Keratinocyte (primary cell): ENCODE data around the gene EPB41L2. TPM values are rescaled to one million over a fixed set of nuclear protein-coding genes. Genes with fewer than 3 reads are reported as not detected.

ENCODE experiments used
- DNase-seq: peaks from one replicate; pipeline ENCODE4 v3.0.0-alpha.2; 2011; ENCODE audit warnings: low read depth, missing footprints, low spot score
- FAIRE-seq: peaks from 2 replicates; lab custom pipeline; 2011; peaks lifted over from hg19 to GRCh38; lab: Jason Lieb, UNC
- H2AFZ ChIP-seq: 2 replicates; pipeline ENCODE4 v1.6.0; 2012; ENCODE audit warnings: low read length, control low read depth, inconsistent platforms; ENCODE audit not compliant: control insufficient read depth
- H3K27ac ChIP-seq: 2 replicates; pipeline ENCODE4 v1.5.1; 2011; ENCODE audit warnings: low read length; ENCODE audit not compliant: control insufficient read depth, insufficient read depth
- H3K27me3 ChIP-seq: 3 replicates; pipeline ENCODE4 v1.6.0; 2011; ENCODE audit warnings: low read length; ENCODE audit not compliant: control insufficient read depth, insufficient read depth; ENCODE audit errors: extremely low read depth
- H3K36me3 ChIP-seq, 2 experiments: 2 replicates in 1 of 2; 3 replicates in 1 of 2; pipeline ENCODE4 v1.5.1; 2011; ENCODE audit warnings: low read length in 2 of 2, mild to moderate bottlenecking in 1 of 2; ENCODE audit not compliant: control insufficient read depth in 2 of 2, insufficient read depth in 2 of 2; ENCODE audit errors: extremely low read depth in 1 of 2
- H3K4me1 ChIP-seq: 3 replicates; pipeline ENCODE4 v1.5.1; 2011; ENCODE audit warnings: low read length; ENCODE audit not compliant: control insufficient read depth, insufficient read depth; ENCODE audit errors: extremely low read depth
- H3K4me2 ChIP-seq: 3 replicates; pipeline ENCODE4 v1.6.0; 2011; ENCODE audit warnings: low read depth, low read length; ENCODE audit not compliant: control insufficient read depth, insufficient read depth; ENCODE audit errors: extremely low read depth
- H3K4me3 ChIP-seq, 3 experiments: fragments of 200-600 bp in 1 of 3; sonication (generic) in 1 of 3; 2 replicates in 2 of 3; 3 replicates in 1 of 3; pipeline ENCODE4 v1.5.1; 2011 to 2016; ENCODE audit warnings: low read length in 3 of 3, mild to moderate bottlenecking in 3 of 3, control low read depth in 2 of 3, inconsistent platforms in 1 of 3, low read depth in 1 of 3, mixed read lengths in 1 of 3, mixed run types in 1 of 3, moderate library complexity in 1 of 3; ENCODE audit not compliant: control insufficient read depth in 2 of 3, insufficient read depth in 2 of 3; ENCODE audit errors: extremely low read depth in 1 of 3
- H3K79me2 ChIP-seq: 2 replicates; pipeline ENCODE4 v1.6.0; 2012; ENCODE audit warnings: low read length; ENCODE audit not compliant: control insufficient read depth, insufficient read depth
- H3K9ac ChIP-seq: 3 replicates; pipeline ENCODE4 v1.6.0; 2011; ENCODE audit warnings: low read length; ENCODE audit not compliant: control insufficient read depth, insufficient read depth; ENCODE audit errors: extremely low read depth
- H3K9me1 ChIP-seq: 3 replicates; pipeline ENCODE4 v1.6.0; 2011; ENCODE audit warnings: low read length; ENCODE audit not compliant: control insufficient read depth, insufficient read depth; ENCODE audit errors: extremely low read depth
- H3K9me3 ChIP-seq: 2 replicates; pipeline ENCODE4 v1.5.1; 2012; ENCODE audit warnings: low read depth, low read length; ENCODE audit not compliant: control insufficient read depth
- H4K20me1 ChIP-seq: 3 replicates; pipeline ENCODE4 v1.6.0; 2011; ENCODE audit warnings: low read length; ENCODE audit not compliant: control insufficient read depth, insufficient read depth; ENCODE audit errors: extremely low read depth
- CTCF ChIP-seq, 3 experiments: IDR thresholded peaks in 1 of 3; conservative IDR thresholded peaks in 1 of 3; optimal IDR thresholded peaks in 1 of 3; 2 replicates in 2 of 3; 3 replicates in 1 of 3; pipeline versions ENCODE3 to v1.5.1; 2011; ENCODE audit warnings: low read length in 3 of 3, mild to moderate bottlenecking in 3 of 3, moderate library complexity in 2 of 3, control low read depth in 1 of 3, inconsistent platforms in 1 of 3; ENCODE audit not compliant: insufficient read depth in 2 of 3; ENCODE audit errors: extremely low read depth in 1 of 3
- EZH2 ChIP-seq: IDR thresholded peaks from one replicate; pipeline ENCODE4 v1.6.1; 2012; ENCODE audit warnings: inconsistent platforms, mild to moderate bottlenecking, low read length, moderate library complexity
- dilution Hi-C: fragments of 300-500 bp; cut with MboI; formaldehyde crosslinking; loops from one replicate; pipeline ENCODE4 v1.7.0; 2020; ENCODE audit warnings: low sequenced_read_pairs; ENCODE audit not compliant: extremely low pct_ligation_motif_present
- polyA plus RNA-seq, 5 experiments: library from polyadenylated mRNA; depleted of rRNA in 3 of 5; stranded (reverse) in 3 of 5; stranded (forward) in 1 of 5; unstranded in 1 of 5; fragments of >200 nt; gene quantifications; 1 replicate in 1 of 5; 2 replicates in 3 of 5; 3 replicates in 1 of 5; pipeline versions ENCODE4 v1.2.1 to v1.2.3, GENCODE V29; 2011 to 2012; ENCODE audit warnings: missing spikeins in 2 of 5, low read depth in 1 of 5, low replicate concordance in 1 of 5

EPB41L2 gene
- polyA plus RNA-seq, 1 donor (not counting 4 experiments of a cell fraction or from before 2014, with no cell fraction given): 22.0 TPM

GRCh38 chr6:130900913-130901312 lies 162.1 kb downstream of the EPB41L2 start:
- H3K36me3 ChIP-seq: no peaks in the 10 kb centered on the region
- no peak overlapping the region for H3K27ac ChIP-seq
- H3K4me1 ChIP-seq: peaks cover 3% of the 10 kb centered on the region
- DNase-seq (no peak), FAIRE-seq (no peak)
- H3K4me2 ChIP-seq: no peak overlapping the region
- H4K20me1 ChIP-seq: no peaks in the 10 kb centered on the region
- H3K9me3 ChIP-seq: no peaks in the 10 kb centered on the region
- TF ChIP-seq CTCF (optimal IDR thresholded peaks at IDR 0.05 in 1 of 3, IDR thresholded peaks at IDR 0.05 in 1 of 3, conservative IDR thresholded peaks at IDR 0.05 in 1 of 3; ENCODE audit: extremely low read depth in 1 of 3, insufficient read depth in 2 of 3, low read length in 3 of 3): no peak
- no peak for TF ChIP-seq EZH2
- H2AFZ ChIP-seq: no peak overlapping the region
- no peaks in the 10 kb centered on the region for H3K79me2 ChIP-seq
- no peaks in the 10 kb centered on the region for H3K27me3 ChIP-seq
- no peak overlapping the region for H3K4me3 ChIP-seq
- dilution Hi-C loops: no loop called here
- no peaks in the 10 kb centered on the region for H3K9me1 ChIP-seq
- no peak overlapping the region for H3K9ac ChIP-seq

GRCh38 chr6:130896249-130896648 lies 166.8 kb downstream of the EPB41L2 start:
- Histone ChIP-seq H2AFZ (no peak overlapping the region), H3K79me2 (no peaks in the 10 kb centered on the region), H3K4me3 (no peak overlapping the region), H3K4me2 (no peak overlapping the region), H3K27me3 (no peaks in the 10 kb centered on the region), H3K36me3 (peaks cover 0 to 2% of the 10 kb centered on the region in 2 experiments), H3K9me1 (no peaks in the 10 kb centered on the region), H3K4me1 (peaks cover 5% of the 10 kb centered on the region), H4K20me1 (no peaks in the 10 kb centered on the region), H3K9ac (no peak overlapping the region), H3K27ac (no peak overlapping the region), H3K9me3 (no peaks in the 10 kb centered on the region)
- no peak for FAIRE-seq
- dilution Hi-C loops: no loop called here
- no peak for DNase-seq
- TF ChIP-seq CTCF (optimal IDR thresholded peaks at IDR 0.05 in 1 of 3, IDR thresholded peaks at IDR 0.05 in 1 of 3, conservative IDR thresholded peaks at IDR 0.05 in 1 of 3; ENCODE audit: extremely low read depth in 1 of 3, insufficient read depth in 2 of 3, low read length in 3 of 3) (no peak), EZH2 (no peak)
